ENCODE results near the gene CNTN6. TPM values are rescaled to one million over a fixed set of nuclear protein-coding genes. Genes with fewer than 3 reads are reported as not detected.

CNTN6 gene
- total RNA-seq, 1 experiment from 2014 or later = not detected

DNA sequence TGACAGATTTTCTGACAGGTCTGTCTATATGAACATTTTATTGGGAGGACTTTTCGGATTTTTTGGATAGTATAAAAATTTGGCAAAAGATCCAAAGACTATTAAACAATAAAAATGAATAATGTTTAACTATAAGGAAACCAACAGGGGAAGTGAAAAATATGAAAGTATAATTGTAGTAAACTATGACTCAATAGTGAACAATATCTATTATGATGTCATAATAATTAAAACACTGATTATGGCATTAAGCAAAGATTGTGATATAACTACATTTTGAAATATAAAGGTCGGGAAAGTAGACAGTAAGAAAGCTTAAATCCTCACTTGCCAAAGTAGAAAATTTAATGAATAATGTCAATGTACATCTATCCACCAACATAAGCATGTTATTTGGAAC, 44.3 kb upstream of the CNTN6 start:
- no peak overlapping the region for H3K4me3 Mint-ChIP-seq

More for the DNA sequence above, 44.3 kb upstream of the CNTN6 start:
- Histone ChIP-seq H3K23ac (ENCODE audit: insufficient read length, low read depth, low read length) (no peak overlapping the region), H2BK20ac (ENCODE audit: low read depth, low read length, poor library complexity, severe bottlenecking) (no peak overlapping the region), H3K4ac (ENCODE audit: low read depth, low read length) (no peak overlapping the region), H3T11ph (ENCODE audit: low read length) (no peak overlapping the region), H2AK5ac (ENCODE audit: insufficient read length, low read length) (no peak overlapping the region), H4K5ac (ENCODE audit: insufficient read length, low read depth, low read length) (no peak overlapping the region), H3K9ac (ENCODE audit: extremely low read depth, insufficient read length, low read length) (no peak overlapping the region), H3K14ac (ENCODE audit: insufficient read depth, low read length) (no peak overlapping the region), H4K20me1 (ENCODE audit: control insufficient read depth, insufficient read depth, insufficient read length) (no peaks in the 10 kb centered on the region), H3K27ac (ENCODE audit: insufficient read length, low read depth, low read length) (no peak overlapping the region), H3K4me2 (ENCODE audit: insufficient read depth, insufficient read length, low read length) (no peak overlapping the region), H4K8ac (replicated peaks; ENCODE audit: insufficient read length, low read depth, low read length) (no peak overlapping the region), H3K56ac (ENCODE audit: insufficient read length, low read depth, low read length) (no peak overlapping the region), H3K79me1 (ENCODE audit: insufficient read depth, low read depth, low read length, poor library complexity, severe bottlenecking) (no peaks in the 10 kb centered on the region), H3K23me2 (ENCODE audit: insufficient read length, low read depth, low read length, poor library complexity, severe bottlenecking) (no peaks in the 10 kb centered on the region), H3K9me3 (ENCODE audit: control insufficient read depth, low read depth, low read length) (no peaks in the 10 kb centered on the region), H3K27me3 (ENCODE audit: insufficient read depth, low read length) (no peaks in the 10 kb centered on the region), H2AFZ (ENCODE audit: low read length) (no peak overlapping the region), H3K18ac (ENCODE audit: insufficient read length, low read depth, low read length) (no peak overlapping the region), H2BK5ac (ENCODE audit: insufficient read length, low read length) (no peak overlapping the region), H3K4me1 (ENCODE audit: insufficient read depth, low read length) (no peaks in the 10 kb centered on the region), H4K91ac (ENCODE audit: insufficient read length, low read depth, low read length) (no peak overlapping the region), H2BK120ac (ENCODE audit: low read depth, low read length, poor library complexity, severe bottlenecking) (no peak overlapping the region), H3K79me2 (ENCODE audit: insufficient read depth, low read length) (no peaks in the 10 kb centered on the region), H2BK12ac (ENCODE audit: insufficient read length, low read depth, low read length) (no peak overlapping the region), H2BK15ac (ENCODE audit: low read depth, low read length) (no peak overlapping the region)
- peaks cover 13 to 18% of the 10 kb centered on the region in 2 experiments; a peak in 4 of 5 replicates for H3K9me3 Mint-ChIP-seq
- H3K27ac Mint-ChIP-seq = no peak overlapping the region
- no CpG with 5 or more reads among the region's 2 CpGs for WGBS (ENCODE audit: extremely low coverage, insufficient read length, low lambda C conversion rate)
- H3K27me3 Mint-ChIP-seq (ENCODE audit: low read depth) = no peaks in the 10 kb centered on the region
- no peak for DNase-seq
- H3K36me3 Mint-ChIP-seq (ENCODE audit: insufficient read depth in 1 of 3, low read depth in 3 of 3) = peaks cover 0 to 5% (median 0%) of the 10 kb centered on the region in 3 experiments; a peak in 1 of 7 replicates
- TF ChIP-seq, protein P1, sequence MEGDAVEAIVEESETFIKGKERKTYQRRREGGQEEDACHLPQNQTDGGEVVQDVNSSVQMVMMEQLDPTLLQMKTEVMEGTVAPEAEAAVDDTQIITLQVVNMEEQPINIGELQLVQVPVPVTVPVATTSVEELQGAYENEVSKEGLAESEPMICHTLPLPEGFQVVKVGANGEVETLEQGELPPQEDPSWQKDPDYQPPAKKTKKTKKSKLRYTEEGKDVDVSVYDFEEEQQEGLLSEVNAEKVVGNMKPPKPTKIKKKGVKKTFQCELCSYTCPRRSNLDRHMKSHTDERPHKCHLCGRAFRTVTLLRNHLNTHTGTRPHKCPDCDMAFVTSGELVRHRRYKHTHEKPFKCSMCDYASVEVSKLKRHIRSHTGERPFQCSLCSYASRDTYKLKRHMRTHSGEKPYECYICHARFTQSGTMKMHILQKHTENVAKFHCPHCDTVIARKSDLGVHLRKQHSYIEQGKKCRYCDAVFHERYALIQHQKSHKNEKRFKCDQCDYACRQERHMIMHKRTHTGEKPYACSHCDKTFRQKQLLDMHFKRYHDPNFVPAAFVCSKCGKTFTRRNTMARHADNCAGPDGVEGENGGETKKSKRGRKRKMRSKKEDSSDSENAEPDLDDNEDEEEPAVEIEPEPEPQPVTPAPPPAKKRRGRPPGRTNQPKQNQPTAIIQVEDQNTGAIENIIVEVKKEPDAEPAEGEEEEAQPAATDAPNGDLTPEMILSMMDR (conservative IDR thresholded peaks at IDR 0.05) = no peak
- no peaks in the 10 kb centered on the region for H3K4me1 Mint-ChIP-seq
